ENCODE measurements around the gene ANKRD29.

ANKRD29 gene

GRCh38 chr18:23551978-23552377 is 110.7 kb downstream of the ANKRD29 start:
- DNase-seq: no peak

- DNase-seq: no peak
Observed at GRCh38 chr18:23550898-23551297, 111.8 kb downstream of the ANKRD29 start.
